ENCODE results near the gene GALNT13. TPM values are rescaled to one million over a fixed set of nuclear protein-coding genes. Genes with fewer than 3 reads are reported as not detected.

Gene GALNT13
- total and polyA plus RNA-seq, 2 donors: 0.96 to 19.5 TPM

GRCh38 chr2:154267983-154268382, 396.3 kb downstream of the GALNT13 start:
- no peak for DNase-seq (ENCODE audit: extremely low spot score)
- Histone ChIP-seq H3K4me1 (ENCODE audit: insufficient read depth) (no peaks in the 10 kb centered on the region), H3K4me3 (ENCODE audit: low read depth, low read length) (no peak overlapping the region), H3K36me3 (ENCODE audit: insufficient read depth) (no peaks in the 10 kb centered on the region), H3K27ac (ENCODE audit: low read depth) (no peak overlapping the region)
- 88% methylated on average over 2 of the region's 2 CpGs for WGBS

GRCh38 chr2:154280543-154280942, 408.8 kb downstream of the GALNT13 start:
- 86% methylated on average over 2 of the region's 2 CpGs for WGBS
- DNase-seq (ENCODE audit: extremely low spot score): no peak
- Histone ChIP-seq H3K4me3 (ENCODE audit: low read depth, low read length) (no peak overlapping the region), H3K4me1 (ENCODE audit: insufficient read depth) (no peaks in the 10 kb centered on the region), H3K27ac (ENCODE audit: low read depth) (no peak overlapping the region), H3K36me3 (ENCODE audit: insufficient read depth) (no peaks in the 10 kb centered on the region)

GRCh38 chr2:154289870-154290269, 418.1 kb downstream of the GALNT13 start:
- H3K4me1 ChIP-seq (ENCODE audit: insufficient read depth): no peaks in the 10 kb centered on the region
- no peak overlapping the region for H3K4me3 ChIP-seq (ENCODE audit: low read depth, low read length)
- no peak for DNase-seq (ENCODE audit: extremely low spot score)
- no peak overlapping the region for H3K27ac ChIP-seq (ENCODE audit: low read depth)
- WGBS: 36% methylated on average over 1 of the region's 1 CpG
- H3K36me3 ChIP-seq (ENCODE audit: insufficient read depth): no peaks in the 10 kb centered on the region

DNA sequence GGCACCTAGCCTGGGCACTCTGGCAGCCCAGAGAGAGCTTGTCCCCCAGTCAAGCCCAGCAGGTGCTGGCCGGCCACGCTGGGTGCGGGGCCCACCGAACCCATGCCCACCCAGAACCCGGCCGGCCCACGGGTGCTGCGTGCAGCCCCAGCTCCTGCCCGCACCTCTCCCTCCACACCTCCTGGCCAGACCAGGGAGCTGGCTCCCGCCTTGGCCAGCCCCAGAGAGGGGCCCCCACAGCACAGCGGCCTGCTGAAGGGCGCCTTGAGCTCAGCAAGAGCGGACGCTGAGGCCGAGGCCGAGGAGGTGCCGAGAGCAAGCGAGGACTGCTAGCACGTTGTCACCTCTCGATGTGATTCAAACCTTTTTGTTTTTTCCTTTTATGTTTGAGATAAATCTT, 419.8 kb downstream of the GALNT13 start:
- no peak overlapping the region for H3K27ac ChIP-seq (ENCODE audit: low read depth)
- DNase-seq (ENCODE audit: extremely low spot score): no peak
- no peak overlapping the region for H3K4me3 ChIP-seq (ENCODE audit: low read depth, low read length)
- WGBS: 96% methylated on average over 20 of the region's 20 CpGs
- H3K4me1 ChIP-seq (ENCODE audit: insufficient read depth): no peaks in the 10 kb centered on the region
- no peaks in the 10 kb centered on the region for H3K36me3 ChIP-seq (ENCODE audit: insufficient read depth)

GRCh38 chr2:154291927-154292326, 420.2 kb downstream of the GALNT13 start:
- H3K4me3 ChIP-seq (ENCODE audit: low read depth, low read length): no peak overlapping the region
- no peak overlapping the region for H3K27ac ChIP-seq (ENCODE audit: low read depth)
- H3K36me3 ChIP-seq (ENCODE audit: insufficient read depth): no peaks in the 10 kb centered on the region
- no peak for DNase-seq (ENCODE audit: extremely low spot score)
- WGBS: 88% methylated on average over 3 of the region's 3 CpGs
- no peaks in the 10 kb centered on the region for H3K4me1 ChIP-seq (ENCODE audit: insufficient read depth)

DNA sequence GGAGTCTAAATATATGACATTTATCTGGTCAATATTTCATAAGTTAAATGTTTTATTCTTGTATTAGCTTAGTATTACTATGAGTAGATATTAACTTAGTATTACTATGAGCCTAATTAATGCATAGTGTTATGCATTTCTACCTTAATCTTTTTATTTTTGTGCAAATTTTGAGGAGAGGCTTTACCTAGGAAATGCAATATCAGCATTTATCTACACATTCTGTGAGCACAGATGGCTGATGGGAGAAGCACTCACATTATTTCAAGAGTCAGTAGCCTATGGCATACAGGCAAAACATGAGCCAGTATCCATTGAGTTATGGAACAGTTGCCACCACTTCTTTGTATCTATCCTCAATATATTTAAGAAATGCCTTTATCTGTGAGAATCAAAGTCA, 422.1 kb downstream of the GALNT13 start:
- no peak for DNase-seq (ENCODE audit: extremely low spot score)
- no peak overlapping the region for H3K4me3 ChIP-seq (ENCODE audit: low read depth, low read length)
- no peak overlapping the region for H3K27ac ChIP-seq (ENCODE audit: low read depth)
- no peaks in the 10 kb centered on the region for H3K36me3 ChIP-seq (ENCODE audit: insufficient read depth)
- H3K4me1 ChIP-seq (ENCODE audit: insufficient read depth): no peaks in the 10 kb centered on the region

- Histone ChIP-seq H3K4me1 (ENCODE audit: insufficient read depth) (no peaks in the 10 kb centered on the region), H3K27ac (ENCODE audit: low read depth) (no peak overlapping the region), H3K36me3 (ENCODE audit: insufficient read depth) (no peaks in the 10 kb centered on the region), H3K4me3 (ENCODE audit: low read depth, low read length) (no peak overlapping the region)
- DNase-seq (ENCODE audit: extremely low spot score): no peak
- WGBS: 57% methylated on average over 3 of the region's 3 CpGs
These were observed 434.7 kb downstream of the GALNT13 start for GRCh38 chr2:154306266-154306970.

GRCh38 chr2:154307007-154307406, 435.3 kb downstream of the GALNT13 start:
- no peak for DNase-seq (ENCODE audit: extremely low spot score)
- 36% methylated on average over 1 of the region's 1 CpG for WGBS
- no peaks in the 10 kb centered on the region for H3K36me3 ChIP-seq (ENCODE audit: insufficient read depth)
- H3K27ac ChIP-seq (ENCODE audit: low read depth): no peak overlapping the region
- H3K4me1 ChIP-seq (ENCODE audit: insufficient read depth): no peaks in the 10 kb centered on the region
- H3K4me3 ChIP-seq (ENCODE audit: low read depth, low read length): no peak overlapping the region

GRCh38 chr2:154324601-154325000, 452.9 kb downstream of the GALNT13 start:
- no peak for DNase-seq (ENCODE audit: extremely low spot score)
- Histone ChIP-seq H3K4me1 (ENCODE audit: insufficient read depth) (no peaks in the 10 kb centered on the region), H3K36me3 (ENCODE audit: insufficient read depth) (no peaks in the 10 kb centered on the region), H3K27ac (ENCODE audit: low read depth) (no peak overlapping the region), H3K4me3 (ENCODE audit: low read depth, low read length) (no peak overlapping the region)
- WGBS: 76% methylated on average over 2 of the region's 2 CpGs

DNA sequence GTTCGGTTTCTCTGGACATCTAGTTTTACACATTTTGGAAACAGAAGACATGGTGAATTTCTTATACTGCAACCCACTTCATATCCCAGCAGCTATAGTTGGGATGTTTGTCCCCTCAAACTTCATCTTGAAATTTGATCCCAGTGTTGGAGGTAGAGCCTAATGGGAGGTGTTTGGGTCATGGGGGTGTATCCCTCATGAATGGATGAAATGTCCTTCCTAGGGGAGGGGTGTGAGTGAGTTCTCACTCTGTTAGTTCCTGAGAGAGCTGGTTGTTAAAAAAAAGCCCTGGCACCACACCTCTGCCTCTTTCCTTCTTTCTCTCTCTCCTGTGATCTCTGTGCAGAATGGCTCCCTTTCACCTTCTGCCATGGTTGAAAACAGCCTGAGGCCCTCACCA, 457.8 kb downstream of the GALNT13 start:
- H3K4me3 ChIP-seq (ENCODE audit: low read depth, low read length): no peak overlapping the region
- no peak for DNase-seq (ENCODE audit: extremely low spot score)
- H3K36me3 ChIP-seq (ENCODE audit: insufficient read depth): no peaks in the 10 kb centered on the region
- 99% methylated on average over 1 of the region's 1 CpG for WGBS
- H3K4me1 ChIP-seq (ENCODE audit: insufficient read depth): no peaks in the 10 kb centered on the region
- no peak overlapping the region for H3K27ac ChIP-seq (ENCODE audit: low read depth)

- Histone ChIP-seq H3K27ac (ENCODE audit: low read depth) (no peak overlapping the region), H3K36me3 (ENCODE audit: insufficient read depth) (no peaks in the 10 kb centered on the region), H3K4me1 (ENCODE audit: insufficient read depth) (no peaks in the 10 kb centered on the region), H3K4me3 (ENCODE audit: low read depth, low read length) (no peak overlapping the region)
- WGBS: 43% methylated on average over 1 of the region's 1 CpG
- no peak for DNase-seq (ENCODE audit: extremely low spot score)
These were observed 460.1 kb downstream of the GALNT13 start for GRCh38 chr2:154331784-154332183.

DNA sequence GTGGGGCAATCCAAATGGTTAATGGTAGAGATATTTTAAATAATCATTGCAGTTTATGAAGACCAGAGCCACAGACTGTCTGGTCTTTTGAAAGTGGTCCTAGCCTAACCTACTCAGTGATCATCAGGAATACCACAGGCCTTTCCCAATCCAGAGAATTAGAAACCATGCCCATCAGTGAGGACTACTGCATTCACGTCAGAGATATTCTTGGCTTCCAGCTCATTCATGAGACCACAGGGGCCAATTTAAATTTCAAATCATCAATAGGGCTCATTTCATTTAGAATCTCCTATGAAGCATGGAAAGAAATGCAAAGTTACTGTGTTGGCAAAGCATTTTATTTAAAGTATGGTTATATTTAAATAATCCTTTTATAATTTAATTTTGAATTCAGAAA, 464.5 kb downstream of the GALNT13 start:
- WGBS: 86% methylated on average over 1 of the region's 1 CpG
- no peaks in the 10 kb centered on the region for H3K4me1 ChIP-seq (ENCODE audit: insufficient read depth)

DNA sequence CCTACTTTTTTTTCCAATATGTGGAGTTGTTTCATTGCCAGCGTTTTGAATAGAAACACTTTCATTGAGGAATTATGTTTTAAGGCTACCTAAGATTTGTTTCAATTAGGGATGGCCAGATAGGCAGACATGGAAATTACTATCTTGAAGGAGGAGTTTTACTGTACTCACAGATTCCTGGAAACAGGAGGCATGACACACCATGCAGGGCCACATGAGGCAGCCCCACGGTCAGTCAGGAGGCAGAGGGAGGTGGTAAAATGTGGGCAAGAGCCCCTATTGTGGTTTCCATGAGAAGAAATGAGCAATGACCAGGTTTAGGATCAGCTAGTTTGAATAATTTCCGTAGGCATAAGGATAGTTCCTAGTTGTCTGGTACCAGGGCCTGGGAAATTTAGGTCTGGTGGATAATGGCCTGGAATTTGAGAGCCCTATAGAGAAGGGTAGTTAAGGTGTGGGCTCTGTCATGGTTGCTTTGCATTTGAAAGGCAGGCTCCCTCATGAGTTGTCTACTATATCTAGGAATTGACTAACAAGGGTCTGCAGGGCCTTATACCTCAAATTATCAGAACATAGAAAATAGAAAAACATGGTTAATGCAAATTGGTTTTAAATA, 466.7 kb downstream of the GALNT13 start:
- Histone ChIP-seq H3K4me3 (ENCODE audit: low read depth, low read length) (no peak overlapping the region), H3K4me1 (ENCODE audit: insufficient read depth) (no peaks in the 10 kb centered on the region), H3K27ac (ENCODE audit: low read depth) (no peak overlapping the region), H3K36me3 (ENCODE audit: insufficient read depth) (no peaks in the 10 kb centered on the region)
- no peak for DNase-seq (ENCODE audit: extremely low spot score)
- 57% methylated on average over 3 of the region's 3 CpGs for WGBS

More for the DNA sequence above, 464.5 kb downstream of the GALNT13 start:
- H3K36me3 ChIP-seq (ENCODE audit: insufficient read depth): no peaks in the 10 kb centered on the region
- H3K4me3 ChIP-seq (ENCODE audit: low read depth, low read length): no peak overlapping the region
- DNase-seq (ENCODE audit: extremely low spot score): no peak
- no peak overlapping the region for H3K27ac ChIP-seq (ENCODE audit: low read depth)

DNA sequence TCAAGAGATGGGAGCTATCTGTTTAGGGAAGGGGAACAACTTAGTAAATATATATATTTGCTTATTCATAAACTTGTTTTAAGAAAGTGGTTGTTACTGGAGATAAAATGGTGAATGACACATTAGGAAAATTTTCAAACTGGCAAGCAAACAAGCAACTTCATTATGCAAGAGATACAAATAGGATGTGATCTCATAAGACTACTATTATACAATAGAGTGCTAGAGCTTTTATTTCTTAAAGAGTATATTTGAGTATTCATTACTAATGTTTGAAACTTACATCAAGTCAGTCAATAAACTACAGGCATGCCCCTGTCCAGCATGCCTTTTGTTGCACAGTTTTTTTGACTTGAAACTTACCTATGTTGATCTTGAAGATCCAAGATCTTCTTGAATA, 471.6 kb downstream of the GALNT13 start:
- Histone ChIP-seq H3K4me1 (ENCODE audit: insufficient read depth) (no peaks in the 10 kb centered on the region), H3K36me3 (ENCODE audit: insufficient read depth) (no peaks in the 10 kb centered on the region), H3K27ac (ENCODE audit: low read depth) (no peak overlapping the region), H3K4me3 (ENCODE audit: low read depth, low read length) (no peak overlapping the region)
- no peak for DNase-seq (ENCODE audit: extremely low spot score)
